WTC11 (cell line): Measurements from ENCODE around the gene SPHK2. TPM values are rescaled to one million over a fixed set of nuclear protein-coding genes. Genes with fewer than 3 reads are reported as not detected.

Source experiments
- ATF1 ChIP-seq: sonication (generic); formaldehyde crosslinking; IDR thresholded peaks from 2 replicates; pipeline ENCODE4 v1.8.1; 2023; ENCODE audit warnings: mild to moderate bottlenecking, moderate library complexity, missing genetic modification reagents
- EMX1 ChIP-seq: fragments of 250-450 bp; sonication (Bioruptor Pico); IDR thresholded peaks from 2 replicates; pipeline ENCODE4 v1.8.0; 2021; ENCODE audit warnings: mild to moderate bottlenecking
- ETV6 ChIP-seq: sonication (generic); formaldehyde crosslinking; IDR thresholded peaks from 2 replicates; pipeline ENCODE4 v1.8.1; 2022; ENCODE audit warnings: mild to moderate bottlenecking, missing genetic modification reagents
- IRF2 ChIP-seq: sonication (generic); formaldehyde crosslinking; IDR thresholded peaks from 2 replicates; pipeline ENCODE4 v1.8.0; 2022; ENCODE audit warnings: low read depth, missing genetic modification reagents, borderline replicate concordance
- NR2C2 ChIP-seq: sonication (generic); formaldehyde crosslinking; IDR thresholded peaks from 2 replicates; pipeline ENCODE4 v1.8.0; 2022; ENCODE audit warnings: mild to moderate bottlenecking, missing genetic modification reagents
- NR3C1 ChIP-seq: sonication (generic); formaldehyde crosslinking; conservative IDR thresholded peaks from 2 replicates; pipeline ENCODE4 v1.8.1; 2023; ENCODE audit warnings: low read depth, mild to moderate bottlenecking, missing genetic modification reagents
- OVOL2 ChIP-seq: fragments of 250-450 bp; sonication (Bioruptor Pico); IDR thresholded peaks from 2 replicates; pipeline ENCODE4 v1.9.0; 2021; ENCODE audit warnings: mild to moderate bottlenecking, borderline replicate concordance
- RELA ChIP-seq: sonication (generic); formaldehyde crosslinking; IDR thresholded peaks from 2 replicates; pipeline ENCODE4 v1.8.1; 2022; ENCODE audit warnings: missing genetic modification reagents, mild to moderate bottlenecking, borderline replicate concordance
- SMAD3 ChIP-seq: sonication (generic); formaldehyde crosslinking; IDR thresholded peaks from 2 replicates; pipeline ENCODE4 v1.8.0; 2022; ENCODE audit warnings: missing genetic modification reagents, mild to moderate bottlenecking, borderline replicate concordance
- TEAD1 ChIP-seq: sonication (generic); formaldehyde crosslinking; IDR thresholded peaks from 2 replicates; pipeline ENCODE4 v1.8.0; 2022; ENCODE audit warnings: mild to moderate bottlenecking, missing genetic modification reagents
- TP53 ChIP-seq: sonication (generic); formaldehyde crosslinking; IDR thresholded peaks from 2 replicates; pipeline ENCODE4 v1.8.1; 2023; ENCODE audit warnings: mild to moderate bottlenecking, missing genetic modification reagents
- ZBTB21 ChIP-seq: sonication (generic); formaldehyde crosslinking; IDR thresholded peaks from 2 replicates; pipeline ENCODE4 v1.8.1; 2023; ENCODE audit warnings: mild to moderate bottlenecking, missing genetic modification reagents, borderline replicate concordance
- ZNF317 ChIP-seq: sonication (generic); formaldehyde crosslinking; IDR thresholded peaks from 2 replicates; pipeline ENCODE4 v1.8.1; 2023; ENCODE audit warnings: low read depth, mild to moderate bottlenecking, moderate library complexity, missing genetic modification reagents, borderline replicate concordance
- total RNA-seq: library from RNA; stranded (reverse); gene quantifications from 3 replicates; pipeline ENCODE4 v1.2.3, GENCODE V29; 2021
- TF ChIP-seq, protein P1 (sequence below): sonication (generic); formaldehyde crosslinking; conservative IDR thresholded peaks from 2 replicates; pipeline ENCODE4 v1.8.1; 2023; ENCODE audit warnings: mild to moderate bottlenecking, low read depth, missing genetic modification reagents, moderate library complexity
- TF ChIP-seq, protein P2 (sequence below): sonication (generic); formaldehyde crosslinking; IDR thresholded peaks from 2 replicates; pipeline ENCODE4 v1.8.0; 2022; ENCODE audit warnings: mild to moderate bottlenecking, missing genetic modification reagents
- TF ChIP-seq, protein P3 (sequence below): fragments of 250-450 bp; sonication (Bioruptor Pico); conservative IDR thresholded peaks from 2 replicates; pipeline ENCODE4 v1.9.0; 2021; ENCODE audit warnings: mild to moderate bottlenecking
- TF ChIP-seq, protein P4 (sequence below): sonication (generic); formaldehyde crosslinking; IDR thresholded peaks from 2 replicates; pipeline ENCODE4 v1.8.0; 2022; ENCODE audit warnings: mild to moderate bottlenecking, missing genetic modification reagents
- TF ChIP-seq, protein P5 (sequence below): fragments of 250-450 bp; sonication (Bioruptor Pico); IDR thresholded peaks from 2 replicates; pipeline ENCODE4 v1.9.0; 2021; ENCODE audit warnings: mild to moderate bottlenecking, borderline replicate concordance
- TF ChIP-seq, protein P6 (sequence below): sonication (generic); formaldehyde crosslinking; IDR thresholded peaks from 2 replicates; pipeline ENCODE4 v1.8.1; 2023; ENCODE audit warnings: mild to moderate bottlenecking, missing genetic modification reagents
- TF ChIP-seq, protein P7 (sequence below): sonication (generic); formaldehyde crosslinking; IDR thresholded peaks from 2 replicates; pipeline ENCODE4 v1.8.1; 2023; ENCODE audit warnings: mild to moderate bottlenecking, missing genetic modification reagents, moderate library complexity
- TF ChIP-seq, protein P8 (sequence below): sonication (generic); formaldehyde crosslinking; IDR thresholded peaks from 2 replicates; pipeline ENCODE4 v1.8.1; 2022; ENCODE audit warnings: mild to moderate bottlenecking, missing genetic modification reagents, moderate library complexity, borderline replicate concordance
- TF ChIP-seq, protein P9 (sequence below): sonication (generic); formaldehyde crosslinking; IDR thresholded peaks from 2 replicates; pipeline ENCODE4 v1.8.1; 2022; ENCODE audit warnings: missing genetic modification reagents, borderline replicate concordance

The SPHK2 gene
- total RNA-seq, 1 experiment from 2014 or later, result 64.6 TPM

DNA sequence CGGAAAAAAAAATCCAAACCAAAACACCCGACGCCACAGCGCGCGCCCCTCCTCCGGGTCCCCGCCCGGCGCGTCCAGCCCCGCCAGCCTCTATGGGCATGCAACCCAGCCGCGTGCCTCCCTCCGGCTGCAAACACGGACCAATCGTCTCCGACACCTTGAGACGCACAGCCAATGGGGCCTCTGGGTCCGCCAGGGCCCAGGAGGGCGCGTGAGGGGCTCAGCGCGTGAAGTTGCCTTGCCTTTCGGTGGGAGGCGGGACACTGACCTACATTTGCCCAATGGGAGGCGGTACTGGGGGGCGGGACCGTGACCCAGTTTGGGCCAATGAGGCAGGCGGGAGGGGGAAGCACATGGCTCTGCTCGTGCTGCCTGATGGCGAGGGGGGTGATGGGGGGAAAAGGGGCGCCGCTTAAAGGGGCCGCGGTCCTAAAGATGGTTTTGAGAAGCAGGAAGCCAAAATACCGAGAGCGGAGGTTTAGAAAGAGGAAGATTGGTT, 18.2 kb downstream of the SPHK2 start (continued):
- TF ChIP-seq, protein P1, sequence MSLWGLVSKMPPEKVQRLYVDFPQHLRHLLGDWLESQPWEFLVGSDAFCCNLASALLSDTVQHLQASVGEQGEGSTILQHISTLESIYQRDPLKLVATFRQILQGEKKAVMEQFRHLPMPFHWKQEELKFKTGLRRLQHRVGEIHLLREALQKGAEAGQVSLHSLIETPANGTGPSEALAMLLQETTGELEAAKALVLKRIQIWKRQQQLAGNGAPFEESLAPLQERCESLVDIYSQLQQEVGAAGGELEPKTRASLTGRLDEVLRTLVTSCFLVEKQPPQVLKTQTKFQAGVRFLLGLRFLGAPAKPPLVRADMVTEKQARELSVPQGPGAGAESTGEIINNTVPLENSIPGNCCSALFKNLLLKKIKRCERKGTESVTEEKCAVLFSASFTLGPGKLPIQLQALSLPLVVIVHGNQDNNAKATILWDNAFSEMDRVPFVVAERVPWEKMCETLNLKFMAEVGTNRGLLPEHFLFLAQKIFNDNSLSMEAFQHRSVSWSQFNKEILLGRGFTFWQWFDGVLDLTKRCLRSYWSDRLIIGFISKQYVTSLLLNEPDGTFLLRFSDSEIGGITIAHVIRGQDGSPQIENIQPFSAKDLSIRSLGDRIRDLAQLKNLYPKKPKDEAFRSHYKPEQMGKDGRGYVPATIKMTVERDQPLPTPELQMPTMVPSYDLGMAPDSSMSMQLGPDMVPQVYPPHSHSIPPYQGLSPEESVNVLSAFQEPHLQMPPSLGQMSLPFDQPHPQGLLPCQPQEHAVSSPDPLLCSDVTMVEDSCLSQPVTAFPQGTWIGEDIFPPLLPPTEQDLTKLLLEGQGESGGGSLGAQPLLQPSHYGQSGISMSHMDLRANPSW (CRISPR knock-in tag), result no peak
- no peak for TF ChIP-seq OVOL2 (CRISPR knock-in tag)
- TF ChIP-seq IRF2 (CRISPR knock-in tag), result no peak
- TF ChIP-seq, protein P2, sequence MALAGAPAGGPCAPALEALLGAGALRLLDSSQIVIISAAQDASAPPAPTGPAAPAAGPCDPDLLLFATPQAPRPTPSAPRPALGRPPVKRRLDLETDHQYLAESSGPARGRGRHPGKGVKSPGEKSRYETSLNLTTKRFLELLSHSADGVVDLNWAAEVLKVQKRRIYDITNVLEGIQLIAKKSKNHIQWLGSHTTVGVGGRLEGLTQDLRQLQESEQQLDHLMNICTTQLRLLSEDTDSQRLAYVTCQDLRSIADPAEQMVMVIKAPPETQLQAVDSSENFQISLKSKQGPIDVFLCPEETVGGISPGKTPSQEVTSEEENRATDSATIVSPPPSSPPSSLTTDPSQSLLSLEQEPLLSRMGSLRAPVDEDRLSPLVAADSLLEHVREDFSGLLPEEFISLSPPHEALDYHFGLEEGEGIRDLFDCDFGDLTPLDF (CRISPR knock-in tag), result no peak; the same call in 1 of the 2 replicates
- TF ChIP-seq ETV6 (CRISPR knock-in tag), result 0 out of 2 replicates have a peak, but pooled peaks have one; percentile 75
- TF ChIP-seq ZNF317 (CRISPR knock-in tag), result no peak
- no peak for TF ChIP-seq EMX1 (CRISPR knock-in tag)
- TF ChIP-seq, protein P3, sequence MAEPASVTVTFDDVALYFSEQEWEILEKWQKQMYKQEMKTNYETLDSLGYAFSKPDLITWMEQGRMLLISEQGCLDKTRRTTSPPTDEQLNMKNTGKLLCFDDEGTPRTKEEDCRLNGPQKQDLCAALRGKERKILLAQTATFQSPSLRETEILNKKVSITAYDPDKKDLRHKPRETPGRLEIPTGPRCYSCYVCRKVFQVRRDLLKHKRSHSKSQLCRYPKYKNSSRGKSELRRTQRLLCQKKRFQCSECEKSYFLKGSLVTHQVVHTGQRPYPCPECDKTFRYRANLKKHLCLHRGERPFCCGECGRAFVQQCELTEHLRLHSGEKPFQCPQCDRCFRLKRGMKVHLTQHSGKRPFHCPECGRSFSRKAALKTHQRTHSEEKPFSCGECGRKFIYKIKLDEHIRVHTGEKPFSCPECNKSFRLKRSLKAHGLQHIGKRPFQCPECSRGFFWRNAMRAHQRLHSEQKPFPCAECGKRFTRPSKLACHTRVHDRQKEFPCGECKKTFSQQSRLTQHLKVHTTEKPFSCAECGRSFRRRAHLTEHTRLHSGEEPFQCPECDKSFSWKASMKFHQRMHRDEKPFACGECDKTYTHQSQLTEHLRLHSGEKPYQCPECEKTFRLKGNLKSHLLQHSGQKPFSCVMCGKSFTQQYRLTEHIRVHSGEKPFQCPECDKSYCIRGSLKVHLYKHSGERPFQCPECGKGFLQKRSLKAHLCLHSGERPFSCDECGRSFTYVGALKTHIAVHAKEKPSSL, result no peak
- no peak for TF ChIP-seq RELA (CRISPR knock-in tag)
- TF ChIP-seq, protein P4, sequence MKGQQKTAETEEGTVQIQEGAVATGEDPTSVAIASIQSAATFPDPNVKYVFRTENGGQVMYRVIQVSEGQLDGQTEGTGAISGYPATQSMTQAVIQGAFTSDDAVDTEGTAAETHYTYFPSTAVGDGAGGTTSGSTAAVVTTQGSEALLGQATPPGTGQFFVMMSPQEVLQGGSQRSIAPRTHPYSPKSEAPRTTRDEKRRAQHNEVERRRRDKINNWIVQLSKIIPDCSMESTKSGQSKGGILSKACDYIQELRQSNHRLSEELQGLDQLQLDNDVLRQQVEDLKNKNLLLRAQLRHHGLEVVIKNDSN (CRISPR knock-in tag), result peak; percentile 87
- peak; percentile 92 for TF ChIP-seq TEAD1 (CRISPR knock-in tag)
- TF ChIP-seq ATF1 (CRISPR knock-in tag), result no peak
- TF ChIP-seq NR3C1, result no peak
- TF ChIP-seq SMAD3 (CRISPR knock-in tag), result peak; percentile 96
- TF ChIP-seq, protein P5, sequence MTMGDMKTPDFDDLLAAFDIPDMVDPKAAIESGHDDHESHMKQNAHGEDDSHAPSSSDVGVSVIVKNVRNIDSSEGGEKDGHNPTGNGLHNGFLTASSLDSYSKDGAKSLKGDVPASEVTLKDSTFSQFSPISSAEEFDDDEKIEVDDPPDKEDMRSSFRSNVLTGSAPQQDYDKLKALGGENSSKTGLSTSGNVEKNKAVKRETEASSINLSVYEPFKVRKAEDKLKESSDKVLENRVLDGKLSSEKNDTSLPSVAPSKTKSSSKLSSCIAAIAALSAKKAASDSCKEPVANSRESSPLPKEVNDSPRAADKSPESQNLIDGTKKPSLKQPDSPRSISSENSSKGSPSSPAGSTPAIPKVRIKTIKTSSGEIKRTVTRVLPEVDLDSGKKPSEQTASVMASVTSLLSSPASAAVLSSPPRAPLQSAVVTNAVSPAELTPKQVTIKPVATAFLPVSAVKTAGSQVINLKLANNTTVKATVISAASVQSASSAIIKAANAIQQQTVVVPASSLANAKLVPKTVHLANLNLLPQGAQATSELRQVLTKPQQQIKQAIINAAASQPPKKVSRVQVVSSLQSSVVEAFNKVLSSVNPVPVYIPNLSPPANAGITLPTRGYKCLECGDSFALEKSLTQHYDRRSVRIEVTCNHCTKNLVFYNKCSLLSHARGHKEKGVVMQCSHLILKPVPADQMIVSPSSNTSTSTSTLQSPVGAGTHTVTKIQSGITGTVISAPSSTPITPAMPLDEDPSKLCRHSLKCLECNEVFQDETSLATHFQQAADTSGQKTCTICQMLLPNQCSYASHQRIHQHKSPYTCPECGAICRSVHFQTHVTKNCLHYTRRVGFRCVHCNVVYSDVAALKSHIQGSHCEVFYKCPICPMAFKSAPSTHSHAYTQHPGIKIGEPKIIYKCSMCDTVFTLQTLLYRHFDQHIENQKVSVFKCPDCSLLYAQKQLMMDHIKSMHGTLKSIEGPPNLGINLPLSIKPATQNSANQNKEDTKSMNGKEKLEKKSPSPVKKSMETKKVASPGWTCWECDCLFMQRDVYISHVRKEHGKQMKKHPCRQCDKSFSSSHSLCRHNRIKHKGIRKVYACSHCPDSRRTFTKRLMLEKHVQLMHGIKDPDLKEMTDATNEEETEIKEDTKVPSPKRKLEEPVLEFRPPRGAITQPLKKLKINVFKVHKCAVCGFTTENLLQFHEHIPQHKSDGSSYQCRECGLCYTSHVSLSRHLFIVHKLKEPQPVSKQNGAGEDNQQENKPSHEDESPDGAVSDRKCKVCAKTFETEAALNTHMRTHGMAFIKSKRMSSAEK (CRISPR knock-in tag), result no peak
- TF ChIP-seq, protein P6, sequence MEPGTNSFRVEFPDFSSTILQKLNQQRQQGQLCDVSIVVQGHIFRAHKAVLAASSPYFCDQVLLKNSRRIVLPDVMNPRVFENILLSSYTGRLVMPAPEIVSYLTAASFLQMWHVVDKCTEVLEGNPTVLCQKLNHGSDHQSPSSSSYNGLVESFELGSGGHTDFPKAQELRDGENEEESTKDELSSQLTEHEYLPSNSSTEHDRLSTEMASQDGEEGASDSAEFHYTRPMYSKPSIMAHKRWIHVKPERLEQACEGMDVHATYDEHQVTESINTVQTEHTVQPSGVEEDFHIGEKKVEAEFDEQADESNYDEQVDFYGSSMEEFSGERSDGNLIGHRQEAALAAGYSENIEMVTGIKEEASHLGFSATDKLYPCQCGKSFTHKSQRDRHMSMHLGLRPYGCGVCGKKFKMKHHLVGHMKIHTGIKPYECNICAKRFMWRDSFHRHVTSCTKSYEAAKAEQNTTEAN (CRISPR knock-in tag), result peak; percentile 72
- TF ChIP-seq, protein P7, sequence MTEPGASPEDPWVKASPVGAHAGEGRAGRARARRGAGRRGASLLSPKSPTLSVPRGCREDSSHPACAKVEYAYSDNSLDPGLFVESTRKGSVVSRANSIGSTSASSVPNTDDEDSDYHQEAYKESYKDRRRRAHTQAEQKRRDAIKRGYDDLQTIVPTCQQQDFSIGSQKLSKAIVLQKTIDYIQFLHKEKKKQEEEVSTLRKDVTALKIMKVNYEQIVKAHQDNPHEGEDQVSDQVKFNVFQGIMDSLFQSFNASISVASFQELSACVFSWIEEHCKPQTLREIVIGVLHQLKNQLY (CRISPR knock-in tag), result no peak
- TF ChIP-seq, protein P8, sequence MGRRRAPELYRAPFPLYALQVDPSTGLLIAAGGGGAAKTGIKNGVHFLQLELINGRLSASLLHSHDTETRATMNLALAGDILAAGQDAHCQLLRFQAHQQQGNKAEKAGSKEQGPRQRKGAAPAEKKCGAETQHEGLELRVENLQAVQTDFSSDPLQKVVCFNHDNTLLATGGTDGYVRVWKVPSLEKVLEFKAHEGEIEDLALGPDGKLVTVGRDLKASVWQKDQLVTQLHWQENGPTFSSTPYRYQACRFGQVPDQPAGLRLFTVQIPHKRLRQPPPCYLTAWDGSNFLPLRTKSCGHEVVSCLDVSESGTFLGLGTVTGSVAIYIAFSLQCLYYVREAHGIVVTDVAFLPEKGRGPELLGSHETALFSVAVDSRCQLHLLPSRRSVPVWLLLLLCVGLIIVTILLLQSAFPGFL (CRISPR knock-in tag), result no peak
- TF ChIP-seq ZBTB21 (CRISPR knock-in tag), result peak; percentile 75; the same call in 1 of the 2 replicates
- no peak; the same call in none of the 2 replicates for TF ChIP-seq TP53
- TF ChIP-seq, protein P9, sequence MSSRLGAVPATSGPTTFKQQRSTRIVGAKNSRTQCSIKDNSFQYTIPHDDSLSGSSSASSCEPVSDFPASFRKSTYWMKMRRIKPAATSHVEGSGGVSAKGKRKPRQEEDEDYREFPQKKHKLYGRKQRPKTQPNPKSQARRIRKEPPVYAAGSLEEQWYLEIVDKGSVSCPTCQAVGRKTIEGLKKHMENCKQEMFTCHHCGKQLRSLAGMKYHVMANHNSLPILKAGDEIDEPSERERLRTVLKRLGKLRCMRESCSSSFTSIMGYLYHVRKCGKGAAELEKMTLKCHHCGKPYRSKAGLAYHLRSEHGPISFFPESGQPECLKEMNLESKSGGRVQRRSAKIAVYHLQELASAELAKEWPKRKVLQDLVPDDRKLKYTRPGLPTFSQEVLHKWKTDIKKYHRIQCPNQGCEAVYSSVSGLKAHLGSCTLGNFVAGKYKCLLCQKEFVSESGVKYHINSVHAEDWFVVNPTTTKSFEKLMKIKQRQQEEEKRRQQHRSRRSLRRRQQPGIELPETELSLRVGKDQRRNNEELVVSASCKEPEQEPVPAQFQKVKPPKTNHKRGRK, result no peak
- peak; percentile 61; the same call in 1 of the 2 replicates for TF ChIP-seq NR2C2 (CRISPR knock-in tag)
